ENCODE data around the gene SMURF1.
A peak's percentile ranks its signal among the peaks of the same experiment; 100 is the strongest.

SMURF1 gene

GRCh38 chr7:99005776-99006175 lies 138.1 kb downstream of the SMURF1 start:
- H3K27me3 ChIP-seq = no peaks in the 10 kb centered on the region
- peak overlapping the region; percentile 63; the same call in 1 of the 2 replicates for H3K9ac ChIP-seq
- H3K36me3 ChIP-seq = peaks cover 95% of the 10 kb centered on the region
- TF ChIP-seq Cebpa-rat (IDR thresholded peaks at IDR 0.05) = no peak
- no peaks in the 10 kb centered on the region for H4K20me1 ChIP-seq
- H3K9me3 ChIP-seq = no peaks in the 10 kb centered on the region
- H3K4me1 ChIP-seq = peaks cover 45% of the 10 kb centered on the region
- peak overlapping the region; percentile 57 for H3K27ac ChIP-seq
- no peak overlapping the region for H3K4me3 ChIP-seq
- peak overlapping the region; percentile 62 for H3K4me2 ChIP-seq

- Histone ChIP-seq H3K36me3 (peaks cover 95% of the 10 kb centered on the region), H3K4me1 (peaks cover 45% of the 10 kb centered on the region), H3K9me3 (no peaks in the 10 kb centered on the region), H3K4me3 (no peak overlapping the region), H3K27ac (peak overlapping the region; percentile 82), H3K27me3 (no peaks in the 10 kb centered on the region), H3K4me2 (peak overlapping the region; percentile 62), H4K20me1 (no peaks in the 10 kb centered on the region), H3K9ac (peak overlapping the region; percentile 63; the same call in 1 of the 2 replicates)
- no peak for TF ChIP-seq Cebpa-rat (IDR thresholded peaks at IDR 0.05)
Observed at GRCh38 chr7:99004781-99005500, 139.0 kb downstream of the SMURF1 start.

- Histone ChIP-seq H3K9ac (no peak overlapping the region), H3K27me3 (no peaks in the 10 kb centered on the region), H3K4me2 (peak overlapping the region; percentile 78; the same call in 1 of the 2 replicates), H3K4me1 (peaks cover 45% of the 10 kb centered on the region), H3K9me3 (no peaks in the 10 kb centered on the region), H3K4me3 (no peak overlapping the region), H3K27ac (peak overlapping the region; percentile 82; the same call in 1 of the 2 replicates), H3K36me3 (peaks cover 95% of the 10 kb centered on the region), H4K20me1 (no peaks in the 10 kb centered on the region)
- no peak for TF ChIP-seq Cebpa-rat (IDR thresholded peaks at IDR 0.05)
Observed at GRCh38 chr7:99004216-99004615, 139.7 kb downstream of the SMURF1 start.

GRCh38 chr7:99003419-99003818 lies 140.5 kb downstream of the SMURF1 start:
- peaks cover 45% of the 10 kb centered on the region for H3K4me1 ChIP-seq
- H3K4me3 ChIP-seq = no peak overlapping the region
- peaks cover 95% of the 10 kb centered on the region for H3K36me3 ChIP-seq
- peak overlapping the region; percentile 78 for H3K4me2 ChIP-seq
- peak overlapping the region; percentile 82 for H3K27ac ChIP-seq
- H3K9me3 ChIP-seq = no peaks in the 10 kb centered on the region
- H3K9ac ChIP-seq = peak overlapping the region; percentile 65
- H3K27me3 ChIP-seq = no peaks in the 10 kb centered on the region
- TF ChIP-seq Cebpa-rat (IDR thresholded peaks at IDR 0.05) = no peak
- H4K20me1 ChIP-seq = no peaks in the 10 kb centered on the region

GRCh38 chr7:99002827-99003212 lies 141.1 kb downstream of the SMURF1 start:
- H3K4me2 ChIP-seq = peak overlapping the region; percentile 78
- no peaks in the 10 kb centered on the region for H3K9me3 ChIP-seq
- H3K4me3 ChIP-seq = no peak overlapping the region
- H3K36me3 ChIP-seq = peaks cover 95% of the 10 kb centered on the region
- no peak for TF ChIP-seq Cebpa-rat (IDR thresholded peaks at IDR 0.05)
- no peaks in the 10 kb centered on the region for H3K27me3 ChIP-seq
- peak overlapping the region; percentile 65 for H3K9ac ChIP-seq
- no peaks in the 10 kb centered on the region for H4K20me1 ChIP-seq
- H3K4me1 ChIP-seq = peaks cover 45% of the 10 kb centered on the region
- peak overlapping the region; percentile 82 for H3K27ac ChIP-seq

- Histone ChIP-seq H3K4me3 (no peak overlapping the region), H3K9ac (no peak overlapping the region), H3K27me3 (no peaks in the 10 kb centered on the region), H3K4me1 (peaks cover 45% of the 10 kb centered on the region), H3K27ac (peak overlapping the region; percentile 82), H3K4me2 (peak overlapping the region; percentile 78), H3K9me3 (no peaks in the 10 kb centered on the region), H4K20me1 (no peaks in the 10 kb centered on the region), H3K36me3 (peaks cover 95% of the 10 kb centered on the region)
- no peak for TF ChIP-seq Cebpa-rat (IDR thresholded peaks at IDR 0.05)
Observed at GRCh38 chr7:99002148-99002826, 141.6 kb downstream of the SMURF1 start.

- Histone ChIP-seq H3K36me3 (peaks cover 95% of the 10 kb centered on the region), H3K27ac (no peak overlapping the region)
Observed at GRCh38 chr7:99001482-99002147, 142.3 kb downstream of the SMURF1 start.

GRCh38 chr7:99000904-99001465 lies 142.9 kb downstream of the SMURF1 start:
- Histone ChIP-seq H3K4me3 (no peak overlapping the region), H3K27ac (0 out of 2 replicates have a peak overlapping the region, but pooled peaks have one; percentile 31), H3K36me3 (peaks cover 96% of the 10 kb centered on the region), H3K9me3 (no peaks in the 10 kb centered on the region), H3K4me2 (no peak overlapping the region), H3K27me3 (no peaks in the 10 kb centered on the region), H3K9ac (no peak overlapping the region), H3K4me1 (peaks cover 42% of the 10 kb centered on the region), H4K20me1 (no peaks in the 10 kb centered on the region)
- no peak for TF ChIP-seq Cebpa-rat (IDR thresholded peaks at IDR 0.05)

More at GRCh38 chr7:99001482-99002147, 142.3 kb downstream of the SMURF1 start:
- Histone ChIP-seq H3K4me1 (peaks cover 44% of the 10 kb centered on the region), H3K9me3 (no peaks in the 10 kb centered on the region), H3K27me3 (no peaks in the 10 kb centered on the region), H4K20me1 (no peaks in the 10 kb centered on the region), H3K4me3 (no peak overlapping the region), H3K9ac (no peak overlapping the region), H3K4me2 (no peak overlapping the region)
- TF ChIP-seq Cebpa-rat (IDR thresholded peaks at IDR 0.05) = no peak

GRCh38 chr7:99000196-99000903 lies 143.6 kb downstream of the SMURF1 start:
- Histone ChIP-seq H3K4me1 (peaks cover 40% of the 10 kb centered on the region), H3K9me3 (no peaks in the 10 kb centered on the region), H3K36me3 (peaks cover 96% of the 10 kb centered on the region), H3K27me3 (no peaks in the 10 kb centered on the region), H3K27ac (0 out of 2 replicates have a peak overlapping the region, but pooled peaks have one; percentile 31), H3K9ac (no peak overlapping the region), H3K4me2 (no peak overlapping the region), H3K4me3 (no peak overlapping the region), H4K20me1 (no peaks in the 10 kb centered on the region)
- TF ChIP-seq Cebpa-rat (IDR thresholded peaks at IDR 0.05) = no peak

Data from BLaER1 (cell line).